ENCODE data around the gene SLC25A41.
"Not testable (repeated sequence)": the region's sequence is repeated elsewhere in the genome, so short reads cannot be mapped to it uniquely, and the experiment has no call there.

The SLC25A41 gene

DNA sequence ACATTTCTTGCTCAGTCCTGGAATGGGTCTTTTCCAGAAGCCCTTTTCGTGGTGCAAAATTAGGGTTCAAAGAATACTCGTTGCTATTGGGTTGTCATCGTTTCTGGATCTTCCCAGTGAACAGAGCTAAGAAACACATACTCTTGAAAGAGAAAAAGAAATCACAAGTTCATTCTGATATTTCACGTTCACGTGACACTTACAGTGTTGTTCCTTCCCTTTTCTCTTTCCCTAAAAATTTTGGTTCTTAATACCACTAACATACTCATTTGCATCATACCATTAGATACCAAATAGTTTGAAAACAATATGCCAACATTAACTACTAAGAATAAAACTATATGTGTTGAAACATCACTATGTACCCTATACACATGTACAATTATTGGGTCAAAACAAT is 27.2 kb downstream of the SLC25A41 start:
- Histone ChIP-seq H3K27ac (ENCODE audit: insufficient read depth, low read depth, low read length, poor library complexity, severe bottlenecking) (no peak overlapping the region), H3K9me3 (ENCODE audit: control insufficient read depth, low read length) (no peaks in the 10 kb centered on the region), H3K4me3 (ENCODE audit: insufficient read depth, low read depth, low read length) (no peak overlapping the region), H3K27me3 (ENCODE audit: control insufficient read depth, insufficient read depth, low read length, poor library complexity, severe bottlenecking) (no peaks in the 10 kb centered on the region), H3K4me1 (ENCODE audit: control insufficient read depth, insufficient read depth, low read length) (no peaks in the 10 kb centered on the region), H3K36me3 (ENCODE audit: control insufficient read depth, insufficient read depth, low read length) (no peaks in the 10 kb centered on the region)
- 93 to 96% methylated on average over 5 of the region's 5 CpGs for WGBS, 2 experiments

DNA sequence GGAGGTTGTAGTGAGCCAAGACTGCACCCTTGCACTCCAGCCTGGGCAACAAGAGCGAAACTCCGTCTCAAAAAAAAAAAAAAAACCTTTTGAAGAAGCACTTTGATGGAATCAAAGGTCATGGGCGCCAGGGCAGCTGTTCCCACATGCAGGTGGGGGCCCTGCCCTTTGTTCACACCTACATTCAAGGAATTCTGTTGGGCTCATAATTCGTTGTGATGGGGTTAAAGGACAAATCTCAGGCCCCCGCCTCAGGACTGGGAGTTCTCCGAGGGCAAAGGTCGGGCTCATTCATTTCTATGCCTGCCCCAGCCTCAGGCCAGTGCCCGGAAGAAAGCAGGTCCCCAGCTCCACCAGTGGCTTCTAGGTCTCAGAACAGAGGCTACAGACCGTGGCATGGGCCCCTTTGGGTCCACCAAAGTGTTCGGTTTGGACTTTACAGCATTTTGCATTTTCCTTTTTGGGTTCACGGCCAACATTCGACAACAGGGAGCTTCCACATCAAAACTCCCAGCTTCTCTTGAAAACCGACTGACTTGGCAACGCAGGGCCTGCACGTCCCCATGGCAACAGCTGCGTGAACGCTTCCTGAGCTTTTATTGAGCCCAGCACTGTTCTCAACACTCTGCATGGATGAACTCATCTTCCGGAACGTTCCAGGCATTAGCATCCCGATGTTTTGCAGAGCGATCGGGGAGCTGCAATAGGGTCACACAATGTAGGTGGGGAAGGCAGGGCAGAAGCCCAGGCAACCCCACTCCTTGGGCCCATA is 30.5 kb downstream of the SLC25A41 start:
- H3K27ac ChIP-seq (ENCODE audit: insufficient read depth, low read depth, low read length, poor library complexity, severe bottlenecking), result peak overlapping the region; percentile 72
- H3K27me3 ChIP-seq (ENCODE audit: control insufficient read depth, insufficient read depth, low read length, poor library complexity, severe bottlenecking), result no peaks in the 10 kb centered on the region
- 81 to 86% methylated on average over 22 of the region's 22 CpGs for WGBS, 2 experiments
- H3K4me3 ChIP-seq (ENCODE audit: insufficient read depth, low read depth, low read length), result no peak overlapping the region
- no peaks in the 10 kb centered on the region for H3K9me3 ChIP-seq (ENCODE audit: control insufficient read depth, low read length)
- H3K36me3 ChIP-seq (ENCODE audit: control insufficient read depth, insufficient read depth, low read length), result no peaks in the 10 kb centered on the region
- no peaks in the 10 kb centered on the region for H3K4me1 ChIP-seq (ENCODE audit: control insufficient read depth, insufficient read depth, low read length)

DNA sequence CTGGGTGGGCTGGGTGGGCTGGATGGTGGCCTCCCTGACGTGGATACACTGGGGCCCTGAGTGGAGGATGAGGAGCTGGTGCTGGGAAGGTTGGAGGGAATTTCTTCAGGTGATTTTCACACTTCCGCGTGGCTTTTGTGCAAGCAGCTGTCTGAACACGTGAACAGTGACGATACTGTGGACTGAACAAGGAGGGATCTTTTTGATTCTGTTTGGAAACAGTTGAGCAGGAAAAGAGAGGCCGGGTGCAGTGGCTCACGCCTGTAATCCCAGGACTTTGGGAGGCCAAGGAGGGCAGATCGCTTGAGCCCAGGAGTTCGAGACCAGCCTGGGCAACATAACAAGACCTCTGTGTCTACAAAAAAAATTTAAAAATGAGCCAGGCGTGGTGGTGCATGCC is 31.5 kb downstream of the SLC25A41 start:
- H3K36me3 ChIP-seq (ENCODE audit: control insufficient read depth, insufficient read depth, low read length), result no peaks in the 10 kb centered on the region
- no peaks in the 10 kb centered on the region for H3K4me1 ChIP-seq (ENCODE audit: control insufficient read depth, insufficient read depth, low read length)
- H3K27me3 ChIP-seq (ENCODE audit: control insufficient read depth, insufficient read depth, low read length, poor library complexity, severe bottlenecking), result no peaks in the 10 kb centered on the region
- H3K27ac ChIP-seq (ENCODE audit: insufficient read depth, low read depth, low read length, poor library complexity, severe bottlenecking), result no peak overlapping the region
- H3K9me3 ChIP-seq (ENCODE audit: control insufficient read depth, low read length), result no peaks in the 10 kb centered on the region
- no peak overlapping the region for H3K4me3 ChIP-seq (ENCODE audit: insufficient read depth, low read depth, low read length)
- WGBS, 2 experiments, result 91% methylated on average over 10 of the region's 10 CpGs

DNA sequence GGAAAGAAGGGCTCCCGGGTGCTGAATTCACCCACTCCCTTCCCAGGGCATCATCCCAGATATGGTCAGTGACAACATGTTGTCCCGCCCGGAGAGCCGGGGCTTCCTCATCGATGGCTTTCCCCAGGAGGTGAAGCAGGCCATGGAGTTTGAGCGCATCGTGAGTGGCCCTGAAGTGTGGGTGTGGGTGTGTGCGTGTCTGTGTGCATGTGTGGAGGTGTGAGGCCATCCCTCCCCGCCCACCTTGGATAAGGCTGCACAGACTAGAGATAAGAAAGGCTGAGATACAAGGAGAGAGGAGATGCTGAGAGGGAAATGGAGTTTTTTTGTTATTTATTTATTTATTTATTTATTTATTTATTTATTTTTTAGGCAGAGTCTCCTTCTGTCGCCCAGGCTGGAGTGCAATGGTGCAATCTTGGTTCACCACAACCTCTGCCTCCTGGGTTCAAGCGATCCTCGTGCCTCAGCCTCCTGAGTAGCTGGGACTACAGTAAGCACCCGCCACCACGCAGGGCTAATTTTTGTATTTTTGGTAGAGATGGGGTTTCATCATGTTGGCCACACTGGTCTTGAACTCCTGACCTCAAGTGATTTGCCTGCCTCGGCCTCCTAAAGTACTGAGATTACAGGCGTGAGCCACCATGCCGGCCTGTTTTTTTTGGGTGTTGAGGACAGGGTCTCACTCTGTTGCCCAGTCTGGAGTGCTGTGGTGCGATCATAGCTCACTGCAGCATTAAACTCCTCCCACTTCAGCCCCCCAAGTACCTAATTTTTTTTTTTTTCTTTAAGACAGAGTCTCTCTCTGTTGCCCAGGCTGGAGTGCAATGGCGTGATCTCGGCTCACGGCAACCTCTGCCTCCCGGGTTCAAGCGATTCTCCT is 33.3 kb downstream of the SLC25A41 start:
- not testable (repeated sequence) for H3K4me1 ChIP-seq (ENCODE audit: control insufficient read depth, insufficient read depth, low read length); H3K9me3 ChIP-seq (ENCODE audit: control insufficient read depth, low read length); H3K36me3 ChIP-seq (ENCODE audit: control insufficient read depth, insufficient read depth, low read length); H3K4me3 ChIP-seq (ENCODE audit: insufficient read depth, low read depth, low read length); H3K27ac ChIP-seq (ENCODE audit: insufficient read depth, low read depth, low read length, poor library complexity, severe bottlenecking); H3K27me3 ChIP-seq (ENCODE audit: control insufficient read depth, insufficient read depth, low read length, poor library complexity, severe bottlenecking)
- 93 to 94% methylated on average over 23 of the region's 23 CpGs for WGBS, 2 experiments

DNA sequence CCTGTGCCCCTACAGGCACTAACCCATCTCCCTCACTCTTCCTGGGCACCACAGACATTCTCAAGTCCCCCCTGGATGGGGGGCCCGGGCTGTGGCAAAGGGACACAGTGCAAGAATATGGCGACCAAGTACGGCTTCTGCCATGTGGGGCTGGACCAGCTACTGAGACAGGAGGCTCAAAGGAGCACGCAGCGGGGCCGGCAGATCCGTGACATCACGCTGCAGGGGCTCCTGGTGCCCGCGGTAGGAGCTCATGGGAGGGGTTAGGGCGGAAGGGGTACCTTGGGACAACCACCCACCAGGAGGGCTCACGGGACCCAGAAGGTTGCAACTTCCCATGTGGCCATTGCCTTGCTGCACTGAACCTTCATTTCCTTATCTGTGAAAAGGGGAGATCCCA is 37.3 kb downstream of the SLC25A41 start:
- no peaks in the 10 kb centered on the region for H3K36me3 ChIP-seq (ENCODE audit: control insufficient read depth, insufficient read depth, low read length)
- 92 to 93% methylated on average over 12 of the region's 12 CpGs for WGBS, 2 experiments

DNA sequence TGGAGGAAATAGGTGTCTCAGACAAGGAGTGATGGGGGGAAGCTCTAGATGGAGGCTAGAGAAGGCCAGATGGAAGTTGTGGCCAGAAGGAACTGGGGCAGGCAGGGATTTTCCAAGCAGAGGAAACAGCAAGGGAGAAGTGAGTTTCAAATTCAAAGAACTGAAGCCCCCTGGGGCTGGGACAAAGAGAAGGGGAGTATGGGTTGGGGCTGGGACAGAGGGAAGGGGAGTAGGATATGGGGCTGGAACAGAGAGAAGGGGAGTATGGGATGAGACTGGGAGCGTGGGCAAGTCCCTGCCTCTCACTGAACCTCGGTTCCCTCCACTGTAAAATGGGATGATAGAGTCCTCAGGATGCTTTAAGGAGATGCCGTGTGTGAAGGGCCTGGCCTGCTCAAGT is 38.7 kb downstream of the SLC25A41 start:
- Histone ChIP-seq H3K36me3 (ENCODE audit: control insufficient read depth, insufficient read depth, low read length) (peaks cover under 1% of the 10 kb centered on the region), H3K4me1 (ENCODE audit: control insufficient read depth, insufficient read depth, low read length) (peaks cover 3% of the 10 kb centered on the region), H3K9me3 (ENCODE audit: control insufficient read depth, low read length) (no peaks in the 10 kb centered on the region), H3K4me3 (ENCODE audit: insufficient read depth, low read depth, low read length) (no peak overlapping the region), H3K27ac (ENCODE audit: insufficient read depth, low read depth, low read length, poor library complexity, severe bottlenecking) (no peak overlapping the region), H3K27me3 (ENCODE audit: control insufficient read depth, insufficient read depth, low read length, poor library complexity, severe bottlenecking) (no peaks in the 10 kb centered on the region)
- 69 to 71% methylated on average over 3 of the region's 3 CpGs for WGBS, 2 experiments

More for the DNA sequence above, 37.3 kb downstream of the SLC25A41 start:
- Histone ChIP-seq H3K9me3 (ENCODE audit: control insufficient read depth, low read length) (no peaks in the 10 kb centered on the region), H3K4me1 (ENCODE audit: control insufficient read depth, insufficient read depth, low read length) (peaks cover 3% of the 10 kb centered on the region), H3K4me3 (ENCODE audit: insufficient read depth, low read depth, low read length) (no peak overlapping the region), H3K27me3 (ENCODE audit: control insufficient read depth, insufficient read depth, low read length, poor library complexity, severe bottlenecking) (no peaks in the 10 kb centered on the region), H3K27ac (ENCODE audit: insufficient read depth, low read depth, low read length, poor library complexity, severe bottlenecking) (no peak overlapping the region)

DNA sequence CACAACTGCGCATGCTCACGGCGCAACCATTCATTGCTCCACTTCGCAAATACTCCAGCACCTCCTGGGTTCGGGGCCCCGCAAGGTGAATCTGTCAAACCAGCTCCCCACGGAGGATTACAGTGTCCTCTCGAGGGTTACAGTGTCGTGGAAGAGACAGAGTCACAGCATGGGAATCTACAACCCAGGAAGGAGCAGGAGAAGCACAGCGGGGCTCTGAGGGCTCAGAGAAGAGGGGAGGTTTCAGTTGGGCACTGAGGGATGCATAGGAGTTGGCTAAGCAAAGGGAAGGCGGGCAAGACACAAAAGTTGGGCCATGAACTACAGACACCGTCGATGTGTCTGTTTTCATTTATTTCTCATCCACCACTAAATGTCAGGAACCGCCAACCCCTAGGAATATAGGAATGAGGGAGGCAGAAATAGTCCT is 39.6 kb downstream of the SLC25A41 start:
- H3K27ac ChIP-seq (ENCODE audit: insufficient read depth, low read depth, low read length, poor library complexity, severe bottlenecking), result peak overlapping the region; percentile 87
- H3K4me1 ChIP-seq (ENCODE audit: control insufficient read depth, insufficient read depth, low read length), result peaks cover 3% of the 10 kb centered on the region
- WGBS, 2 experiments, result 8 to 13% methylated on average over 13 to 14 of the region's 14 CpGs
- no peaks in the 10 kb centered on the region for H3K27me3 ChIP-seq (ENCODE audit: control insufficient read depth, insufficient read depth, low read length, poor library complexity, severe bottlenecking)
- peaks cover 8% of the 10 kb centered on the region for H3K36me3 ChIP-seq (ENCODE audit: control insufficient read depth, insufficient read depth, low read length)
- H3K9me3 ChIP-seq (ENCODE audit: control insufficient read depth, low read length), result no peaks in the 10 kb centered on the region
- peak overlapping the region; percentile 77 for H3K4me3 ChIP-seq (ENCODE audit: insufficient read depth, low read depth, low read length)

DNA sequence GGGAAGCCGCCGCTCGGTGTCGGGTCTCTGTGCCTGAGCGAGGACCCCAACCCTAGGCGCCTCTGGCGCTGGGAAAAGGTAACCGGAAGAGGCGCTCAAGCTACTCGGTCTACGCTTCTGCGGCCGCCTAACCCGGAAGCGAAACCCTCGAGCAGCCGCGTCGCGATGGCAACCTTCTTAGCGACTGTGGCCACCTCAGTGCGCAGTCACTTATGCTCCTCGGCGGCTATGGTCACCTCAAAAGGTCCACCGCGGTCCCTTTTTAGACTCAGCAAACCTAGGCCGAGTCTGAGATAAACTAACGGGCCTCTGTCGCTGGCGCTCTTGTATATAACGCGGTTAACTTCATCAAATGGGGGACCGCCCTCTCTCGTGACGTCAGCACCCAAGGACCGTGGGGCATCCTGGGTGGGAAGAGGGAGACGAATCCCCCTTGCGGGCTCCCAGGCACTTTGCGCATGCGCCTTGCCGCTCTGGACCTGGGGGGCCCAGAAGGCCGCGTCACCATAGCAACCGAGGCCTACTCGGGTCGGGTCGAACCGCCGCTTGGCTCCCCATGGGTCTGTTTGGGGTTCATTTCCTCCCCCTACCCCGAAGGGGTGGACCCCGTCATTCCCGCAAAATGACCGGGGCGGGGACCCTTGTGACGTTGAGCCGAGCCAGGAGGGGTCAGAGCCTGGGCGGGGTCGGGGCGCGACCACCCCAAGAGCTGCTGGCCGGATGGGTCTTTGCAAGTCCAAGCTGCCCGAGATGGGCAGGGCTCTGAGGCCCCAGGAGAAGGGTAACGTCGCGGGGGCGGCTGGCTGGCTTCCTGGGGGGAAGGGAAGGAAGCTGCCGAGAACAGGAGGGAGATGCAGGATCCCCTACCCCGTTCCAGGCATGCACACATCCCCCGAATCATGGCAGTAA is 40.2 kb downstream of the SLC25A41 start, which contains the start of gene GTF2F1:
GTF2F1 (minus strand) TSS at position 91 of the 909 bp plus-strand sequence. CDS start 169 bp downstream, outside the sequence.
- H3K36me3 ChIP-seq (ENCODE audit: control insufficient read depth, insufficient read depth, low read length), result peaks cover 8% of the 10 kb centered on the region
- H3K9me3 ChIP-seq (ENCODE audit: control insufficient read depth, low read length), result no peaks in the 10 kb centered on the region
- H3K4me1 ChIP-seq (ENCODE audit: control insufficient read depth, insufficient read depth, low read length), result peaks cover 3% of the 10 kb centered on the region
- H3K27ac ChIP-seq (ENCODE audit: insufficient read depth, low read depth, low read length, poor library complexity, severe bottlenecking), result peak within 1 kb of the TSS; percentile 87
- H3K4me3 ChIP-seq (ENCODE audit: insufficient read depth, low read depth, low read length), result peak within 1 kb of the TSS; percentile 77
- 0% methylated on average over 69 of the region's 69 CpGs for WGBS, 2 experiments
- H3K27me3 ChIP-seq (ENCODE audit: control insufficient read depth, insufficient read depth, low read length, poor library complexity, severe bottlenecking), result no peaks in the 10 kb centered on the region

DNA sequence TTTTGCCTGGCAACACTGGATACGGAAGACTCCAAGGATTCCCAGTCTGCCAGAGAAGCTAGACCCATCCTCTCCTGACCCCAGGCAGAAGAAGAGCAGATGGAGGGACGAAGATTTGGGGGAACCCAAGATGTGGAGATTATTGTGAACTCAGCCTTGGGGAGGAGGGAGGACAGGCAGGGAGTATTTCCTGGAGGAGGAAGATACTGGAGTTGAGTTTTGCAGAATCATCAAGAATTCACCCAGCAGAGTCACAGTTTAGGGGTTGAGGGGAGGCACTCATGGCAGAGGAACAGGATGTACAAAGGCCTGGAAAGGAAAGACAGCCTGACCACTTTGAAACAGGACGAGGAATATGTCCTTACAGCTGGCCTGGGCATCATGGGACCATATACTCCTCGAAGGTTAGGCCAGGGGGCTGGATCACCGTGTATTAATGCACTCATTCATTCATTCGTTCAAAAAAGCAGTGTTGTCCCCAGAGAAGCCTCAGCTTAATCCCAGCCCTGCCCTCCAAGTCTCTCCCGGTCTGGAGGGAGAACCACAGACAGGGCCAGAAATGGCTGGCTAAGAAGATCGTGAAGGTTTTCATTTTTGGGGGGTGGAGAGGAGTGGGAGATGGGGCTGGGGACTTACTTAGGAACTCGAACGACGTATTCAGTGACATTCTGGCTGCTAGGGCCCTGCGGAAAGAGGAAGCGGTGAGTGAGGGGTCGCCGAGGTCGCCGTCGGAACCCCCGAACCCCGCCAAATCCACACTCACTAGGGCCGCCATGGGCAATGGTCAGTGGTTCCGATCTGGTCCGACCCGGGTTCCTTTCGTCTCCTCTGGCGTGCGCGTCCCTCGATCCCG is 41.1 kb downstream of the SLC25A41 start:
- Histone ChIP-seq H3K9me3 (ENCODE audit: control insufficient read depth, low read length) (no peaks in the 10 kb centered on the region), H3K27me3 (ENCODE audit: control insufficient read depth, insufficient read depth, low read length, poor library complexity, severe bottlenecking) (no peaks in the 10 kb centered on the region), H3K27ac (ENCODE audit: insufficient read depth, low read depth, low read length, poor library complexity, severe bottlenecking) (no peak overlapping the region), H3K4me3 (ENCODE audit: insufficient read depth, low read depth, low read length) (peak overlapping the region; percentile 77), H3K36me3 (ENCODE audit: control insufficient read depth, insufficient read depth, low read length) (peaks cover 8% of the 10 kb centered on the region), H3K4me1 (ENCODE audit: control insufficient read depth, insufficient read depth, low read length) (peaks cover 3% of the 10 kb centered on the region)
- WGBS, 2 experiments, result 8 to 10% methylated on average over 30 of the region's 30 CpGs

All from ectodermal cell (in vitro differentiated cells).